ENCODE results near the gene CADPS2.
A peak's percentile ranks its signal among the peaks of the same experiment; 100 is the strongest.

The CADPS2 gene

GRCh38 chr7:122790132-122790531 lies 96.1 kb downstream of the CADPS2 start:
- no peak overlapping the region for H3K4me3 ChIP-seq (replicated peaks in 1 of 2; ENCODE audit: low read depth in 2 of 2, low read length in 2 of 2)
- no peak for TF ChIP-seq CTCF (IDR thresholded peaks at IDR 0.05; ENCODE audit: low read depth, low read length)
- peak in 1 of 2 donors; percentile 37 for DNase-seq (ENCODE audit: low read depth in 2 of 2)

GRCh38 chr7:122789156-122789555 lies 97.1 kb downstream of the CADPS2 start:
- TF ChIP-seq CTCF (IDR thresholded peaks at IDR 0.05; ENCODE audit: low read depth, low read length): no peak
- no peak for DNase-seq (ENCODE audit: low read depth in 2 of 2)
- H3K4me3 ChIP-seq (replicated peaks in 1 of 2; ENCODE audit: low read depth in 2 of 2, low read length in 2 of 2): no peak overlapping the region

- H3K4me3 ChIP-seq (replicated peaks in 1 of 2; ENCODE audit: low read depth in 2 of 2, low read length in 2 of 2): no peak overlapping the region
- no peak for DNase-seq (ENCODE audit: low read depth in 2 of 2)
- TF ChIP-seq CTCF (IDR thresholded peaks at IDR 0.05; ENCODE audit: low read depth, low read length): no peak
Measured at GRCh38 chr7:122770686-122771335, 115.4 kb downstream of the CADPS2 start.

GRCh38 chr7:122768827-122769226 lies 117.4 kb downstream of the CADPS2 start:
- no peak overlapping the region for H3K4me3 ChIP-seq (replicated peaks in 1 of 2; ENCODE audit: low read depth in 2 of 2, low read length in 2 of 2)
- no peak for TF ChIP-seq CTCF (IDR thresholded peaks at IDR 0.05; ENCODE audit: low read depth, low read length)
- no peak for DNase-seq (ENCODE audit: low read depth in 2 of 2)

- TF ChIP-seq CTCF (IDR thresholded peaks at IDR 0.05; ENCODE audit: low read depth, low read length): no peak
- H3K4me3 ChIP-seq (replicated peaks in 1 of 2; ENCODE audit: low read depth in 2 of 2, low read length in 2 of 2): no peak overlapping the region
- DNase-seq (ENCODE audit: low read depth in 2 of 2): no peak
Measured at GRCh38 chr7:122767339-122767738, 118.9 kb downstream of the CADPS2 start.

- no peak for DNase-seq (ENCODE audit: low read depth in 2 of 2)
- no peak overlapping the region for H3K4me3 ChIP-seq (replicated peaks in 1 of 2; ENCODE audit: low read depth in 2 of 2, low read length in 2 of 2)
Measured at GRCh38 chr7:122766593-122766992, 119.7 kb downstream of the CADPS2 start.

More at GRCh38 chr7:122766593-122766992, 119.7 kb downstream of the CADPS2 start:
- no peak for TF ChIP-seq CTCF (IDR thresholded peaks at IDR 0.05; ENCODE audit: low read depth, low read length)
